HG02678 (cell line): ENCODE results near the gene DZIP1.

Source experiments
- ATAC-seq: cut with Tn5 transposase; IDR thresholded peaks from one replicate; pipeline ENCODE4 v1.9.1; 2021; ENCODE audit warnings: mild to moderate bottlenecking, moderate library complexity; ENCODE audit not compliant: unreplicated experiment

Gene DZIP1

DNA sequence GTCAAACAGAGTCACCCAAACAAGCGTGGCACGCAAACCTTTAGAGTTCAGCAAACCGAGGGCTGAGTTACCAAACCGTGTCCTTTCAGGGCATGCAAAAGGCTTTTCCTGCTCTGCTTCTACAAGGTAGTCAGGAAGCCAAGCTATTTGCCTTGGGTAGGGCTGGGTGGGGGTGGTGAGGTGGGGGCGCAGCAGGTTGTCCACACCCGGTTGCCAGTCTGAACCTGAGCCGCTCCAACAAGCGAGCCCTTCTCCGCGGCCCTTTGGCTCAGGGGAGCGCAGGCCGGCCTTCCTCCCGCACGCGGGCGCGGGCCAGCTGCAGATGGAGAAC, 92.3 kb downstream of the DZIP1 start:
- no peak for ATAC-seq

- ATAC-seq, result no peak
These were observed 96.9 kb downstream of the DZIP1 start for GRCh38 chr13:95547531-95548167.

DNA sequence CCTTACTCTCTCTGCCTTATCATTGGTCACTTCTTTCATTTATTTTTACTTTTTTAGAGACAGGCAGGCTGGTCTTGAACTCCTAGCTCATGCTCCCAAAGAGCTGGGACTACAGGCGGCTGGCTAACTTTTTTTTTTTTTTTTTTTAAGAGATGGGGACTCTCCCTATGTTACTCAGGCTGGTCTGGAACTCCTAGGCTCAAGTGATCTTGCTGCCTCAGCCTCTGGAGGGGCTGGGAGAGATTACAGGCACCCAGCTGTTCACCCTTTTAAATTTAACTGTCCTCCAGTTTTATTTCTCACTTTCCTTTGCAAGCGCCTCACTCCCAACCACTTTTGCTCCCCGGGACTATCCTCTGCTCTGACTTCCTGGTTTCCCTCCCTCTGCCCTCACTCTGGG, 97.6 kb downstream of the DZIP1 start:
- ATAC-seq, result no peak

GRCh38 chr13:95544293-95544692, 100.2 kb downstream of the DZIP1 start:
- no peak for ATAC-seq

- no peak for ATAC-seq
These were observed 102.5 kb downstream of the DZIP1 start for GRCh38 chr13:95541911-95542474.

DNA sequence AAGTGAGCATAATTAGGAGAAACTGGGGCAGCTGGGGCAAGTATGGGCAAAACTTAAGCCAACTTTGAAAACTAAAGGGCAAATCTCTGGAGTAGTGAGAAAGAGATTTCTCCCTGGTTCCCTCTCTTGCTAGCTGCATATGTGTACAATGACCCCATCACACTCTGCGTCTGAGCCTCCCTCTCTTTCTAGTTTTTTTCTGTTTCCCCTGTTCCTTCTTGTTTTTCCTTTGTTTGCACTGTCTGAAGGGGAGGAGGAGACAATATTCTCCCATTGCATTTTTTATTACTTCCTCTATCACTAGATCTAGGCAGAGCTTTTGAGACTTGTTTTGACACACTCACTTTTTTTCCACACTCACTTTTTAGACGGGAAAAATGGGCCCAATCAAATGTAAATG, 103.2 kb downstream of the DZIP1 start:
- ATAC-seq, result no peak

- no peak for ATAC-seq
These were observed 103.6 kb downstream of the DZIP1 start for GRCh38 chr13:95540888-95541287.

GRCh38 chr13:95536632-95537241, 107.8 kb downstream of the DZIP1 start:
- ATAC-seq, result no peak

GRCh38 chr13:95535243-95535642, 109.3 kb downstream of the DZIP1 start:
- ATAC-seq, result no peak

DNA sequence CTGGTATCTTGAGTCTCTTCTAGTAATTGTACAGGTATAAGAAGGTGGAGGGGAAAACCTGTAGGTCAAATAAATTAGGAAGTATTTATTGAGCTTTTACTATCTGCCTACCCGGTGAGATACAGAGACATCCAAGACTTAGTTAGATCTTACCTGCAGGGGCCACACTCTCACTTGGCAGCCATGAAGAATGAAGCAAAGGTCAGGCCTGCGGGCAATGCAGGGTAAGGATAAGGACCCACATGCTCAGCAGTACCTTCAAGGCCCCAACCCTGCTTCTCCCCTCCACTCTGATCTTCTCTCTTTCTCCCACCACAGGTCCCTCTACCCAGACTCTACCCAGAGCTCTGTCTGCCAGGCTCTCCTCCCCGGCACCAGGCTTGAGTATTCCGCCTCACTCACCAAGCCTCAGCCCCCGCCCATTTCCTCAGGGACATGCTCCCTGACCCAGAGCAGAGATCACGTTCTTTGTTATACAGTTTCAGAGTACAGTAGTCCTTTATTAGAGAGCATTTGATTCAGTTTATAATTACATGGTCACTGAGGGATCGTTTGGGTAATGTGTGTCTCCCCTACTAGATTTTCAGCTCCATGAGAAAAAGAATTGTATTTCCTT, 110.9 kb downstream of the DZIP1 start:
- no peak for ATAC-seq

DNA sequence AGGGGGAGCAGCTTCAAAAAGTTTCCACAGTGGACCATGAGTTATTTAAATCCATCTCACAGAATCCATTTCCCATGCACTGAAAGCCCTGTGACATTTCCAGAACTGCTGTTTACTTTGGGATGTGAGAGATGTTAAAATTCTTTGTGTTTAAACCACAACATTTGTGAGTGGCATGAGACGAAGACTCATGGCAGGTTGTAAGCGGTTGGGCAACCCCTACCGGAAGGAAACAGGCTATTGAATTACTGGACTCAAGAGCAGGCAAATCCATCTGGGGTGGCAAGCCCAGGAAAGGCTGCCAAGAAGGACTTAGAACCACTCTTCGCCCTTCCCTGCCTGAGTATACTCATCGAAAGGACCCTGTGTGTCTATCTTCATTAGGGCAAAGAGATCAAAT, 114.3 kb downstream of the DZIP1 start:
- ATAC-seq, result no peak
